HEK293T (cell line): Measurements from ENCODE around the gene RABL2B.
"Not testable (repeated sequence)": the region's sequence is repeated elsewhere in the genome, so short reads cannot be mapped to it uniquely, and the experiment has no call there.

Source experiments
- L3MBTL2 ChIP-seq: fragments of 450-650 bp; conservative IDR thresholded peaks from 2 replicates; pipeline ENCODE4 v1.6.1; 2016; ENCODE audit warnings: mild to moderate bottlenecking
- SP1 ChIP-seq: fragments of 450-650 bp; IDR thresholded peaks from 2 replicates; pipeline ENCODE4 v1.6.1; 2017
- SUZ12 ChIP-seq: fragments of 450-650 bp; IDR thresholded peaks from 2 replicates; pipeline ENCODE4 v1.6.1; 2016; ENCODE audit warnings: mild to moderate bottlenecking
- ZNF384 ChIP-seq: fragments of 450-650 bp; IDR thresholded peaks from 2 replicates; pipeline ENCODE4 v1.6.1; 2016

DNA sequence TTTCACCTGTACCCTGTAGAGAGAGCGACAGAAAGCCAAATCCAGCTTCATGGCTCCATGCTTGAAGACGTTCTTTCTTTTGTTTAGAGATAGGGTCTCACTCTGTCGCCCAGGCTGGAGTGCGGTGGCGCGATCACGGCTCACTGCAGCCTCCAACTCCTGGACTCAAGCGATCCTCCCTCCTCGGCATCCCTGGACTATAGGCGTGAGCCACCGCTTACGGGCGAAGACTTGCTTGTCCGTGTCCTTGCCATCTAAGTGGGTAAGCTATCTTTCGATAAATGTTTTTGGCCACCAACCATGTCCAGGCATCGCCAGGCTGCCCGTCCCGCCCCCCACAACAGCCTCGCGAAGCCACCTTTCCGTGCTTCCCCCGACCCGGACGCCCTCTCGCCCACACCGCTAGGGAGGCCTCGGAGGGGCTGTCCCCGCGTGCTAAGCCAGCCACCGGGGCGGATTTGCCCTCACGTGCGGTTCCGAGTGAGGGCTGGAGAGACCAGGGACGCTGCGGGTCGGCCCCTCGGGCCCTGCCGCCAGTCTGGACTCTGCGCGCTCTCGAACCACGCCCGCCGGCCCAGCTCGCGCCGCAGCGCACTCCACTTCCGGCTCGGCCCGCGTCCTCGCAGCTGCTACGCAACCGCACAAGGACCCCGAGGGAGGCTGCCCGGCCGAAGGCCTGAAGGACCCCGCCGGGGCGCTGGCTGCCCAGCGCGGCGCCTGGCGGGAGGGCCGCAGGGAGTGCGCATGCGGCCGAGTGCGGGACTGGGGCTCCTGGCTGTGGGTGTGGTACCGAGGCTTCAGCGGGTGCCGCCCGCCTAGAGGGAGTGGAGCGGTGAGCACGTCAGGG lies at the start of gene RABL2B:
- not testable (repeated sequence) for TF ChIP-seq ZNF384, SUZ12, SP1, L3MBTL2
